ENCODE data around the gene NOP10.

- TF ChIP-seq CTCF (IDR thresholded peaks at IDR 0.05 in 4 of 5, conservative IDR thresholded peaks at IDR 0.05 in 1 of 5) (no peak), POLR2A (IDR thresholded peaks at IDR 0.05) (no peak)
Observed at GRCh38 chr15:34334672-34335071, 8.3 kb downstream of the NOP10 start.

Measured in gastrocnemius medialis (tissue), 4 donors.